IMR-90 (cell line): Measurements from ENCODE around the gene ALDOC.

Source experiments
- BHLHE40 ChIP-seq: fragments of 150-350 bp; IDR thresholded peaks from 2 replicates; pipeline ENCODE4 v1.6.1; 2016; ENCODE audit warnings: mild to moderate bottlenecking, low read depth, low read length
- CTCF ChIP-seq: conservative IDR thresholded peaks from 2 replicates; pipeline ENCODE4 v1.5.1; 2012; ENCODE audit warnings: mild to moderate bottlenecking, low read depth, low read length, improper control_type of control experiment
- ELK1 ChIP-seq: fragments of 150-350 bp; IDR thresholded peaks from 2 replicates; pipeline ENCODE4 v1.6.1; 2016; ENCODE audit warnings: low read depth, mild to moderate bottlenecking, low read length, moderate library complexity, borderline replicate concordance
- FOS ChIP-seq: fragments of 150-350 bp; IDR thresholded peaks from 2 replicates; pipeline ENCODE4 v1.6.1; 2016; ENCODE audit warnings: low read depth, low read length
- MAZ ChIP-seq: IDR thresholded peaks from 2 replicates; pipeline ENCODE4 v1.6.1; 2012; ENCODE audit warnings: low read depth, mild to moderate bottlenecking, low read length, improper control_type of control experiment, moderate library complexity, borderline replicate concordance
- NFE2L2 ChIP-seq: fragments of 150-350 bp; IDR thresholded peaks from 2 replicates; pipeline ENCODE4 v1.6.1; 2016; ENCODE audit warnings: low read depth, mild to moderate bottlenecking, low read length
- POLR2A ChIP-seq: IDR thresholded peaks from 2 replicates; pipeline ENCODE4 v1.6.1; 2012; ENCODE audit warnings: mild to moderate bottlenecking, low read depth, low read length
- RCOR1 ChIP-seq: IDR thresholded peaks from 2 replicates; pipeline ENCODE4 v1.6.1; 2012; ENCODE audit warnings: mild to moderate bottlenecking, low read length, improper control_type of control experiment; ENCODE audit not compliant: insufficient replicate concordance
- SMC3 ChIP-seq: fragments of 150-350 bp; IDR thresholded peaks from 2 replicates; pipeline ENCODE4 v1.6.1; 2016; ENCODE audit warnings: low read depth, mild to moderate bottlenecking, antibody characterized with exemption, low read length, moderate library complexity

- TF ChIP-seq NFE2L2 (no peak), POLR2A (no peak), CTCF (no peak), RCOR1 (no peak), SMC3 (no peak), BHLHE40 (no peak), MAZ (no peak), FOS (no peak), ELK1 (no peak)
These were observed 22.1 kb downstream of the ALDOC start for GRCh38 chr17:28554565-28554964.
